Panc1 (cell line): ENCODE data around the gene C2orf76. TPM values are rescaled to one million over a fixed set of nuclear protein-coding genes. Genes with fewer than 3 reads are reported as not detected.

Experiments used
- ATAC-seq: fragments of 200-7000 bp; cut with Tn5 transposase; 2 replicates; pipeline ENCODE4 v1.9.1; 2020; ENCODE audit warnings: mild to moderate bottlenecking, moderate library complexity
- BruUV-seq: library from RNA; stranded (reverse); fragments of 400-500 nt; replicated peaks from 2 replicates; lab custom pipeline; 2021; lab: Mats Ljungman, UMichigan
- CTCF ChIA-PET: fragments of 300-600 bp; sonication (Branson Sonifier 250); formaldehyde crosslinking; loops from one replicate; lab custom pipeline; 2022; ENCODE audit warnings: antibody characterized with exemption; lab: Charles Lee
- POLR2A ChIA-PET: fragments of 300-600 bp; sonication (Branson Sonifier 250); formaldehyde crosslinking; loops from one replicate; lab custom pipeline; 2022; ENCODE audit warnings: antibody characterized with exemption; lab: Charles Lee
- DNase-seq: peaks from one replicate; pipeline ENCODE4 v3.0.0-alpha.2; 2010; ENCODE audit warnings: low read depth, low spot score
- H3K27ac ChIP-seq: 2 replicates; pipeline ENCODE4 v1.5.1; 2011; ENCODE audit warnings: mild to moderate bottlenecking, low read length, inconsistent platforms
- H3K27me3 ChIP-seq: fragments of 200-500 bp; sonication (Bioruptor generic); 2 replicates; pipeline ENCODE4 v1.6.0; 2014; ENCODE audit warnings: low read length, inconsistent platforms; ENCODE audit not compliant: control insufficient read depth, insufficient read depth
- H3K36me3 ChIP-seq: fragments of 200-500 bp; sonication (Bioruptor generic); 2 replicates; pipeline ENCODE4 v1.5.1; 2014; ENCODE audit warnings: inconsistent platforms, mild to moderate bottlenecking, low read length, moderate library complexity; ENCODE audit not compliant: control insufficient read depth, insufficient read depth
- H3K4me1 ChIP-seq: 2 replicates; pipeline ENCODE4 v1.5.1; 2011; ENCODE audit warnings: inconsistent platforms, mild to moderate bottlenecking, low read length, moderate library complexity; ENCODE audit not compliant: control insufficient read depth, insufficient read depth
- H3K4me3 ChIP-seq, 2 experiments: 2 replicates each; pipeline ENCODE4 v1.5.1; 2011 to 2012; ENCODE audit warnings: low read depth in 2 of 2, low read length in 2 of 2, mild to moderate bottlenecking in 2 of 2, inconsistent platforms in 1 of 2, moderate library complexity in 1 of 2
- H3K9me3 ChIP-seq: fragments of 200-500 bp; sonication (Bioruptor generic); 2 replicates; pipeline ENCODE4 v1.5.1; 2014; ENCODE audit warnings: low read depth, mild to moderate bottlenecking, inconsistent platforms, low read length, moderate library complexity; ENCODE audit not compliant: control insufficient read depth, insufficient read depth
- POLR2AphosphoS5 ChIP-seq: IDR thresholded peaks from 2 replicates; pipeline ENCODE4 v1.6.1; 2012; ENCODE audit warnings: mild to moderate bottlenecking, low read depth, low read length, moderate library complexity
- SIN3A ChIP-seq: IDR thresholded peaks from 2 replicates; pipeline ENCODE4 v1.6.1; 2012; ENCODE audit warnings: low read depth, mild to moderate bottlenecking, low read length, moderate library complexity, borderline replicate concordance; ENCODE audit not compliant: insufficient read depth
- TCF7L2 ChIP-seq: IDR thresholded peaks from 2 replicates; pipeline ENCODE4 v1.6.1; 2011; ENCODE audit warnings: mild to moderate bottlenecking, low read depth, low read length, inconsistent platforms
- in situ Hi-C: cut with HindIII; loops from 2 replicates; pipeline ENCODE4 v1.10.0; 2016; ENCODE audit warnings: low sequenced_read_pairs, low pct_unique_long_range_greater_than_20kb
- intact Hi-C: fragments of 100-400 bp; cut with micrococcal nuclease; formaldehyde crosslinking; loops from one replicate; pipeline ENCODE4 v1.10.0; 2022; ENCODE audit not compliant: unreplicated experiment
- total RNA-seq: library from RNA; stranded (reverse); gene quantifications from one replicate; pipeline ENCODE4 v1.2.1, GENCODE V29; 2021; ENCODE audit not compliant: unreplicated experiment
- TF ChIP-seq, protein P1 (sequence below): fragments of 450-650 bp; IDR thresholded peaks from 2 replicates; pipeline ENCODE4 v1.5.1; 2017; ENCODE audit warnings: mild to moderate bottlenecking
- TF ChIP-seq, protein P2 (sequence below), 2 experiments: IDR thresholded peaks; 2 replicates each; pipeline ENCODE4 v1.6.1; 2011 to 2012; ENCODE audit warnings: low read depth in 2 of 2, control low read depth in 1 of 2, low read length in 1 of 2, mild to moderate bottlenecking in 1 of 2, moderate library complexity in 1 of 2; ENCODE audit not compliant: insufficient read depth in 1 of 2

Gene C2orf76
- total RNA-seq, 1 experiment from 2014 or later: 22.7 TPM

DNA sequence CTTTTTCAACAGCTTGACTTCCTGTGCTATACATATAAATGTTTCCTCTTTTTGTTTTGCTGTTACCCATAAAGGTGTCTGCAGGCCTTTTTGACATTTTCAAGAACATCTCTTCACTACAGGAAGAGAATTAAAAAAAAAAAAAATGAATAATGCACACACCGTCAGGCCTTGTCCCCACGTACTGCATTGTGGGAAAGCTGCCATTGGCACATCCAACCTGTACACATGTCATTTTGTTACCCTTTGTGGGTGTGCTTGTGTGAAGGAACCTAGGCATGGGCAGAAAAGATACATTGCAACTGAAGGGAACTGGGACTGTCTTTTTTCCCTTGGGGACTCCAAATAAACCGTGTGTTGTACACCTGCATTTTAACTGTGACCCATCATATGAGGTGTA lies 48.3 kb upstream of the C2orf76 start:
- POLR2A ChIA-PET: no interaction called here
- in situ Hi-C loops: no loop called here

DNA sequence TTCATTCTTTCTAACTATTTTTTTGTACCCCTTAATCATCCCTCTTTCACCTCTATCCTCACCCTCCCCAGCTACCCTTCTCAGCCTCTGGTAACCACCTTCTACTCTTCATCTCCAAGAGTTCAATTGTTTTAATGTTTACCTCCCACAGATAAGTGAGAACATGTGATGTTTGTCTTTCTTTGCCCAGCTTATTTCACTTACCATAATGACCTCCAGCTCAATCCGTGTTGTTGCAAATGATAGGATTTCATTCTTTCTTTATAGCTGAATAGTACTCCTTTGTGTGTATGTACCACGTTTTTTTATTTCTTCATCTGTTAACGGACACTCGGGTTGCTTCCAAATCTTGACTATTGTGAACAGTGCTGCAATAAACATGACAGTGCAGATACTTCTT lies 42.9 kb upstream of the C2orf76 start:
- DNase-seq: no peak
- no peaks in the 10 kb centered on the region for H3K36me3 ChIP-seq
- BruUV-seq: no TSS peak
- ChIA-PET POLR2A (interaction anchor here (0.6 kb wide), 1 partner anchor 82 kb away, joined by 3 read pairs; no protein-coding TSS in a partner anchor), CTCF (interaction anchor here (0.6 kb wide), 1 partner anchor 602 kb away, joined by 9 read pairs; no protein-coding TSS in a partner anchor)
- TF ChIP-seq SIN3A (no peak), TCF7L2 (no peak), POLR2AphosphoS5 (no peak)
- TF ChIP-seq, protein P1, sequence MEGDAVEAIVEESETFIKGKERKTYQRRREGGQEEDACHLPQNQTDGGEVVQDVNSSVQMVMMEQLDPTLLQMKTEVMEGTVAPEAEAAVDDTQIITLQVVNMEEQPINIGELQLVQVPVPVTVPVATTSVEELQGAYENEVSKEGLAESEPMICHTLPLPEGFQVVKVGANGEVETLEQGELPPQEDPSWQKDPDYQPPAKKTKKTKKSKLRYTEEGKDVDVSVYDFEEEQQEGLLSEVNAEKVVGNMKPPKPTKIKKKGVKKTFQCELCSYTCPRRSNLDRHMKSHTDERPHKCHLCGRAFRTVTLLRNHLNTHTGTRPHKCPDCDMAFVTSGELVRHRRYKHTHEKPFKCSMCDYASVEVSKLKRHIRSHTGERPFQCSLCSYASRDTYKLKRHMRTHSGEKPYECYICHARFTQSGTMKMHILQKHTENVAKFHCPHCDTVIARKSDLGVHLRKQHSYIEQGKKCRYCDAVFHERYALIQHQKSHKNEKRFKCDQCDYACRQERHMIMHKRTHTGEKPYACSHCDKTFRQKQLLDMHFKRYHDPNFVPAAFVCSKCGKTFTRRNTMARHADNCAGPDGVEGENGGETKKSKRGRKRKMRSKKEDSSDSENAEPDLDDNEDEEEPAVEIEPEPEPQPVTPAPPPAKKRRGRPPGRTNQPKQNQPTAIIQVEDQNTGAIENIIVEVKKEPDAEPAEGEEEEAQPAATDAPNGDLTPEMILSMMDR: no peak
- TF ChIP-seq, protein P2, sequence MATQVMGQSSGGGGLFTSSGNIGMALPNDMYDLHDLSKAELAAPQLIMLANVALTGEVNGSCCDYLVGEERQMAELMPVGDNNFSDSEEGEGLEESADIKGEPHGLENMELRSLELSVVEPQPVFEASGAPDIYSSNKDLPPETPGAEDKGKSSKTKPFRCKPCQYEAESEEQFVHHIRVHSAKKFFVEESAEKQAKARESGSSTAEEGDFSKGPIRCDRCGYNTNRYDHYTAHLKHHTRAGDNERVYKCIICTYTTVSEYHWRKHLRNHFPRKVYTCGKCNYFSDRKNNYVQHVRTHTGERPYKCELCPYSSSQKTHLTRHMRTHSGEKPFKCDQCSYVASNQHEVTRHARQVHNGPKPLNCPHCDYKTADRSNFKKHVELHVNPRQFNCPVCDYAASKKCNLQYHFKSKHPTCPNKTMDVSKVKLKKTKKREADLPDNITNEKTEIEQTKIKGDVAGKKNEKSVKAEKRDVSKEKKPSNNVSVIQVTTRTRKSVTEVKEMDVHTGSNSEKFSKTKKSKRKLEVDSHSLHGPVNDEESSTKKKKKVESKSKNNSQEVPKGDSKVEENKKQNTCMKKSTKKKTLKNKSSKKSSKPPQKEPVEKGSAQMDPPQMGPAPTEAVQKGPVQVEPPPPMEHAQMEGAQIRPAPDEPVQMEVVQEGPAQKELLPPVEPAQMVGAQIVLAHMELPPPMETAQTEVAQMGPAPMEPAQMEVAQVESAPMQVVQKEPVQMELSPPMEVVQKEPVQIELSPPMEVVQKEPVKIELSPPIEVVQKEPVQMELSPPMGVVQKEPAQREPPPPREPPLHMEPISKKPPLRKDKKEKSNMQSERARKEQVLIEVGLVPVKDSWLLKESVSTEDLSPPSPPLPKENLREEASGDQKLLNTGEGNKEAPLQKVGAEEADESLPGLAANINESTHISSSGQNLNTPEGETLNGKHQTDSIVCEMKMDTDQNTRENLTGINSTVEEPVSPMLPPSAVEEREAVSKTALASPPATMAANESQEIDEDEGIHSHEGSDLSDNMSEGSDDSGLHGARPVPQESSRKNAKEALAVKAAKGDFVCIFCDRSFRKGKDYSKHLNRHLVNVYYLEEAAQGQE (IDR thresholded peaks at IDR 0.05; ENCODE audit: insufficient read depth in 1 of 2, low read depth in 2 of 2, low read length in 1 of 2): no peak
- no peak overlapping the region for H3K4me3 ChIP-seq
- no peaks in the 10 kb centered on the region for H3K9me3 ChIP-seq
- H3K27ac ChIP-seq: no peak overlapping the region
- in situ Hi-C loops (no loop called here), intact Hi-C loops (loop anchor here (2.0 kb wide), 1 partner anchor 251 kb away; no protein-coding TSS in a partner anchor)
- H3K27me3 ChIP-seq: peaks cover 3% of the 10 kb centered on the region; the same call in 1 of the 2 replicates
- no peaks in the 10 kb centered on the region for H3K4me1 ChIP-seq
- no peak for ATAC-seq

More for the DNA sequence above, 48.3 kb upstream of the C2orf76 start:
- intact Hi-C loops: no loop called here
- H3K27ac ChIP-seq: no peak overlapping the region
- TF ChIP-seq, protein P1: no peak
- no peak for TF ChIP-seq POLR2AphosphoS5
- no peak for TF ChIP-seq SIN3A
- TF ChIP-seq, protein P2 (IDR thresholded peaks at IDR 0.05; ENCODE audit: insufficient read depth in 1 of 2, low read depth in 2 of 2, low read length in 1 of 2): no peak
- no peak for TF ChIP-seq TCF7L2
- no peaks in the 10 kb centered on the region for H3K4me1 ChIP-seq
- H3K27me3 ChIP-seq: peaks cover 3% of the 10 kb centered on the region; the same call in 1 of the 2 replicates
- ATAC-seq: no peak
- BruUV-seq: no TSS peak
- no peak for DNase-seq
- H3K4me3 ChIP-seq: no peak overlapping the region
- no peaks in the 10 kb centered on the region for H3K36me3 ChIP-seq
- H3K9me3 ChIP-seq: no peaks in the 10 kb centered on the region
- CTCF ChIA-PET: interaction anchor here (0.7 kb wide), 1 partner anchor 16 kb away, joined by 3 read pairs; no protein-coding TSS in a partner anchor
